Occipital lobe (tissue), 2 donors: ENCODE data around the gene KTI12. TPM values are rescaled to one million over a fixed set of nuclear protein-coding genes. Genes with fewer than 3 reads are reported as not detected.
A peak's percentile ranks its signal among the peaks of the same experiment; 100 is the strongest.
"Not testable (repeated sequence)": the region's sequence is repeated elsewhere in the genome, so short reads cannot be mapped to it uniquely, and the experiment has no call there.

Experiments used
- DNase-seq: peaks from one replicate; lab custom pipeline; 2025; lab: John Stamatoyannopoulos, UW
- total RNA-seq: library from RNA; depleted of rRNA; stranded (reverse); fragments of >200 nt; gene quantifications from one replicate; pipeline ENCODE4 v1.2.3, GENCODE V29; 2014

The KTI12 gene
- total RNA-seq, 1 donor from 2014 or later = 10.5 TPM

- no peak for DNase-seq
Observed at GRCh38 chr1:52041551-52042185, 8.1 kb upstream of the KTI12 start.

DNA sequence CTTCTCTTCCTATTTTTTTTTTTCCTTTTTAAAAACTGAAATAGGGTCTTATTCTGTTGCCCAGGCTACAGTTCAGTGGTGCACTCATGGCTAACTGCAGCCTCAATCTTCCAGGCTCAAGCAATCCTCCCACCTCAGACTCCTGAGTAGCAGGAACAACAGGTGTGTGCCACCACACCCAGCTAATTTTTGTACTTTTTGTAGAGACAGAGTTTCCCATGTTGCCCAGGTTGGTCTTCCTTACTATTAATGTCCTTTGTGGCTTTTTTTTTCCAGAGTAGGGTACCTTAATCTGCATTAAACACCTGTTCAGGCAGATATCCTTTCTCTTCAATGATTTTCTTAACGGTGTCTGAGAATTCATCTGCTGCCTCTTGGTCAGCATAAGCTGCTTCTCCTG lies 4.3 kb upstream of the KTI12 start:
- DNase-seq = no peak

GRCh38 chr1:52037402-52037814 lies 3.8 kb upstream of the KTI12 start:
- DNase-seq = no peak

DNA sequence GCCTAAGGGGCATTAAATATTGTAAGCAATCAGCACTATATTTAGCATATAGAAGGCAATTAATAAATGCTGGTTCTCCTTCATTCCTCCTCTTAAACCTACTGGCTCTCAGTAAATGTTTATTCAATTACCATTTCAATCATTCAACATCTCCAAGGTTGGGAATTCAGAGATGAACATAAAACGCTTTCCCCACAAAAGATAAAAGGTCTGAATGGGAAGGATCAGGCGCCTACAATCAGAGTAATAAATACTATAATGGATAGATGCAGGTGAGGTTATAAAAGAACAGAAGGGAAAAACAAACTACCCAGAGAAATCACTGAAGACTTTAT lies 407 bp upstream of the KTI12 start:
- DNase-seq = no peak

DNA sequence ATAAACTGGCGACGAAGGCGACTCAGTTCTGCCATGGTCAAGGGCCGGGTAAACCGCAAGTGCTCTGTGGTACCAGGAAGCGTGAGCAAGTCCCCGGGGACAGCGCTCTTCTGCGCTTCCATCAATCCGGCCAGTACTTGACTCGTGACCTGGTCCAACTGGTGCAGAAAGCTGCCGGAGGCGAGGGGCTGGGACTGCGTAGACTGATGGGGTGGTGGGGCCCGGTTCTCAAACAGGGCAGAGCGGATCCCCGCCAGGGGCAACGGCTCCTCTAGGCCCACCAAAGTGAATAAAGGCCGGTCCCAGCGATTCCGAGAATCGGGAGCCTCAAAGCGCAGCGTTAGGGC lies 852 bp downstream of the KTI12 start:
- DNase-seq = peak; percentile 13

- no peak for DNase-seq
Observed at GRCh38 chr1:52032124-52032784, 1.4 kb downstream of the KTI12 start.

DNA sequence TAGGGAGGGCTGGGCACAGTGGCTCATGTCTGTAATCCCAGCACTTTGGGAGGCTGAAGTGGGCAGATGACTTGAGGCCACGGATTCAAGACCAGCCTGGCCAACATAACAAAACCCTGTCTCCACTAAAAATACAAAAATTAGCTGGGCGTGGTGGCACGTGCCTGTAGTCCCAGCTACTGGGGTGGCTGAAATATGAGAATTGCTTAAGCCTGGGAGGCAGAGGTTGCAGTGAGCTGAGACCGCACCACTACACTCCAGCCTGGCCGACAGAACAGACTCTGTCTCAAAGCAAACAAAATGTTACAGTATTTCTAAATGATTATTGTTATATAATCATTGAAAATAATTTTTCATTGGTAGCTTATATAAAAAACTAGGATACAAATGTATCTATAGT lies 4.8 kb downstream of the KTI12 start:
- not testable (repeated sequence) for DNase-seq

- DNase-seq = no peak
Observed at GRCh38 chr1:52028328-52028727, 5.3 kb downstream of the KTI12 start.

- no peak for DNase-seq
Observed at GRCh38 chr1:52026278-52026677, 7.3 kb downstream of the KTI12 start.

DNA sequence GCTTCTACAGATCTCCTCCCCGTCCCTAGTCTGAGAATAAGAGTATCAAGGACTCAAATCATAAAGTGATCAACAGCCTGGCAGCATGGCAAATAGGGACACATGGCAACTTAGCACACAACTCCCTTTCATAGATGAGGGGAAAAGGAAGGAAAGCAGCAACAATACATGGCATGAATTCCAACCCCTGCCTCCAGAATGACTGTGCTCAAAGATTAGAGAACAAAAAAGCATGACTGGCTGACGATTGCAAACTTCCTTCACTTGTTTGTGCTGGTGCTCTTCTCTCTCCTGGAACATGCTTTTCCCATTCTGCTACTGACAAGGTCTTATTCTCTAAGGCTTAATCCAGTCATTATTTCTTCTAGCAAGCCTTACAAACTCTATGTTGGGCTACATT lies 11.5 kb downstream of the KTI12 start:
- no peak for DNase-seq

GRCh38 chr1:52008071-52008809 lies 25.4 kb downstream of the KTI12 start:
- DNase-seq = no peak

- DNase-seq = no peak
Observed at GRCh38 chr1:52007215-52008002, 26.2 kb downstream of the KTI12 start.

- not testable (repeated sequence) for DNase-seq
Observed at GRCh38 chr1:52006081-52006553, 27.5 kb downstream of the KTI12 start.

- DNase-seq = not testable (repeated sequence)
Observed at GRCh38 chr1:52005548-52005947, 28.1 kb downstream of the KTI12 start.

DNA sequence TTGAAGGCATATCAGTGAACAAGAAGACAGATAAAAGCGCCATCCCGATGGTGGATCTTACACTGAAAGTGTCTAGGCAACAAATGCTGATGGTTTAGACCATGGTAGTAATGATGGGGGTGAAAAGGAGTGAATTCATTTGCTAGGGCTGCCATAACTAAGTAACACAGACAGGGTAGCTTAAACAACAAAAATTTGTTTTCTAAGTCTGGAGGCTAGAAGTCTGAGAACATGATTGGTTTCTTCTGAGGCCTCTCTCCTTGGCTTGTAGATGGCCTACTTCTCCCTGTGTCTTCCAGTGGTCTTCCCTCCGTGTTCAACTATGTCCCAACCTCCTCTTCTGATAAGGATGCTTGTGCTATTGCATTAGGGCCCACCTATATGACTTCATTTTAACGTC lies 29.7 kb downstream of the KTI12 start:
- DNase-seq = no peak

DNA sequence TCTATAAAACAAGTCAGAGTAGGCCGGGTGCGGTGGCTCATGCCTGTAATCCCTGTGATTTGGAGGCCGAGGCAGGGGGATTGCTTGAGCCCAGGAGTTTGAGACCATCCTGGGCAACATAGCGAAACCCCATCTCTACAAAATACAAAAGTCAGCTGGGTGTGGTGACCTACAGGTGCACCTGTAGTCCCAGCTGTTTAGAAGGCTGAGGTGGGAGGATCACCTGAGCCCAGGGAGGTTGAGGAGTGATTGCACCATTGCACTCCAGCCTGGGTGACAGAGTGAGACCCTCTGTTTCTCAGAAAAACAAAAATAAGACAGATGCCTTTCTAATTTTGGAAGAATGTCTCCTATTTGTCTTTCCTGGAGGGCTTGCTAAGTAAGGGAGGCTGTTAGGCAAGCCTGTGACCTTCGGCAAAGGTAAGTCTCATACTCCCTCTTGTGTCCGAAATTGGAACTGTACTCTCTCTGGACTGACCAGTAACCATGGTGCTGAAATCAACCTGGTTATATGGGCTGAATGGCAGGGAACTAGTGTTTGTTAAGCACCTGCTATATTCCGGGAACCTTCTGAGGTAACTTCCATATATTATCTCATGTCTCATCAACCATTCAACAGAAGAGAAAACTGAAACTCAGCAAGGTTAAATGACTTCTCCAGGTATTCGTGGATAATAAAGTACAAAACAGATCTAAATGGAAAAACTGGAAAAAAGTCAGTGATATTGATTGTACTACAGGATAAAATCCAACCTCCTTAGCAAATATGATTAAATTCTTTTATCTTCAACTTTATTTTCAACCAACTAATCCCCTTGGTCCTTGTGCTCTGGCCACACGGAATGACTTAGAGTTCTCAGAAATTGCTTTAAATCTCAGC lies 31.3 kb downstream of the KTI12 start:
- no peak for DNase-seq

DNA sequence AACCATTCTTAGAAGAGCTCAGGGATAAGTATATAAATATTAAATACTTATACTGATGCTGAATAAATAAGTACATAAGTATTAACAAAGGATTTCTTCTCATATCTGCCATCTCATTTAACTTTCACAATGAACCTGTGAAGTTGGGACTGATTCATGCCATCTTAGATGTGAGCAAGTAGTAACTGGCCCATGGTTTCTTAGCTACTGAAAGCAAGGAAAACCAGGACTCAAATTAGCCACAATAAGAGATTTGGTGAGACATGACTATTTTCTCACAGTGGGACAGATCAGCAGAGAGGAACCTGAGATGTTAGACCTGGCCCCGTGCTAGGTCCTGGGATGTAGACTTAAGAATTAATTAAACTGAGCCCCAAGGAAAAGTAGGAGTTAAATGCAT lies 34.9 kb downstream of the KTI12 start:
- no peak for DNase-seq

GRCh38 chr1:51997974-51998382 lies 35.6 kb downstream of the KTI12 start:
- no peak for DNase-seq

DNA sequence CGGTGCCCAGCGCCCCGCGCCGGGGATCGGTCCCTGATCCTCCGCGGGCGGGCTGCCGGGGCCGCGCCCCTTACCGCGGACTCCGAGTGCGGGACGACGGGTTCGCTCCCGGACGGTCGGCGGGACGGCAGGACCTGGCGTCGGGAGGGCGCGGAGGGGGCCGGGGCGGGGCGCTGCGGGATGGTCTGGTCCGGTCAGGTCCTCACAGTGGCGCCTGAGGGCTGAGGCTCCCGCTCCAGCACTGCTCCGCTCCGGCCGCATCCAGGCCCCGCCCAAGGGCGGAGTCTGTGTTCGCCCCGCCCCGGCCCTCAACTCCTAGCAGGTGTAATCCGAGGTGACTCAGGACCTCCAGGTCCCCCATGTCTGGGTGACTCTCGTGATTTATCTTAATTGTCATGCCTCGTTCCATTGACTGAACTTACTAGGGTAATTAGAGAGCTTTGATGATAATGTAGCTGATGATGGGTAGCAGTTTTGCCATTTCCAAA lies 43.1 kb downstream of the KTI12 start, which contains the start of gene RAB3B:
Gene RAB3B (minus strand): TSS at position 223 of the 488 bp plus-strand sequence. CDS start 13,583 bp downstream, outside the sequence.
- DNase-seq = peak; percentile 17
